IgD-negative memory B cell (primary cell): ENCODE data around the gene SLC6A5. TPM values are rescaled to one million over a fixed set of nuclear protein-coding genes. Genes with fewer than 3 reads are reported as not detected.

ENCODE experiments used
- polyA plus RNA-seq: library from polyadenylated mRNA; unstranded; fragments of 300-500 nt; fragmentation: Illumina TruSeq; gene quantifications from one replicate; pipeline ENCODE4 v1.2.3, GENCODE V29; 2021

Gene SLC6A5
- polyA plus RNA-seq, 1 donor from 2014 or later, result not detected

Other genes with a start within 250 kb of the SLC6A5 start
- 57.7 TPM for gene HTATIP2, start 235.9 kb upstream of the SLC6A5 start, polyA plus RNA-seq
- gene PRMT3, start 211.9 kb upstream of the SLC6A5 start, polyA plus RNA-seq, result 5.0 TPM
- gene NELL1, start 70.0 kb downstream of the SLC6A5 start, polyA plus RNA-seq, result not detected